HepG2 (cell line): Measurements from ENCODE around the gene TCEAL9.

Experiments used
- JUND ChIP-seq: sonication (generic); formaldehyde crosslinking; IDR thresholded peaks from 2 replicates; pipeline ENCODE4 v1.8.0; 2022; ENCODE audit warnings: mild to moderate bottlenecking, missing genetic modification reagents
- KAT8 ChIP-seq: IDR thresholded peaks from 2 replicates; pipeline ENCODE4 v1.6.1; 2016; ENCODE audit warnings: missing genetic modification reagents, missing compliant biosample characterization
- TF ChIP-seq, protein P1 (sequence below): sonication (generic); formaldehyde crosslinking; IDR thresholded peaks from 2 replicates; pipeline ENCODE4 v1.4.0; 2020; ENCODE audit warnings: missing genetic modification reagents, mild to moderate bottlenecking, borderline replicate concordance

DNA sequence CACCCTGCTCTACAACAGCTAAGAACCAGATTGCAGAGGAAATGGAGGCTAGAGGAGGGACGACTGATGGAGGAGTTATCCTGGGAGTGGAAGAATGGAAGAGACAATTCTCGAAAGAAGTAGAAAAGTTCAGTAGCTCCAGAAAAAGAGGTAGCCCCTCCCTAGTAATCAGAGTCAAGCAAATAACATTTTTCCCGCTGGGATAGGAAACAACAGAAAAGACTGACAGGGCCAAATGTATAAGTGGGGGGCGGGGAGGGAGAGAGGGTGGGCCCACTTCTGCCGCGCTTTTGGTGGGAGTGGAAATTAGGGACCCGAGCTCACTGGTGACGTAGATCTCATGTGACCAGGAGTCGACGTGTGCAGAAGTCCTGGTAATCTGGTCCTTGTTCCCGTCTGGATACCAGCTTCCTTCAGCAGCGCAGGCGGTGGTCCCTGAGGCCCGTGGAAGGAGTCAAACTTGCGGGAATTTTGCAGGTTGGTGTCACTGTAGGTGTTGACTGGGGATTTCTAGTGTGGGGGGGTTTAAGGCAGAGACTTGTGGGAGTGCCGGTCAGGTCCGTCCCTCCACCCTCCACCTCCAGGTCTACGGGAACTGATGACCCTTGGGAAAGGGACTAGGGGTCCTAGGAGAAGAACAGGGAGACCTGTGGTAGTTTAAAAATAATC, at the start of gene TCEAL9:
- TF ChIP-seq, protein P1, sequence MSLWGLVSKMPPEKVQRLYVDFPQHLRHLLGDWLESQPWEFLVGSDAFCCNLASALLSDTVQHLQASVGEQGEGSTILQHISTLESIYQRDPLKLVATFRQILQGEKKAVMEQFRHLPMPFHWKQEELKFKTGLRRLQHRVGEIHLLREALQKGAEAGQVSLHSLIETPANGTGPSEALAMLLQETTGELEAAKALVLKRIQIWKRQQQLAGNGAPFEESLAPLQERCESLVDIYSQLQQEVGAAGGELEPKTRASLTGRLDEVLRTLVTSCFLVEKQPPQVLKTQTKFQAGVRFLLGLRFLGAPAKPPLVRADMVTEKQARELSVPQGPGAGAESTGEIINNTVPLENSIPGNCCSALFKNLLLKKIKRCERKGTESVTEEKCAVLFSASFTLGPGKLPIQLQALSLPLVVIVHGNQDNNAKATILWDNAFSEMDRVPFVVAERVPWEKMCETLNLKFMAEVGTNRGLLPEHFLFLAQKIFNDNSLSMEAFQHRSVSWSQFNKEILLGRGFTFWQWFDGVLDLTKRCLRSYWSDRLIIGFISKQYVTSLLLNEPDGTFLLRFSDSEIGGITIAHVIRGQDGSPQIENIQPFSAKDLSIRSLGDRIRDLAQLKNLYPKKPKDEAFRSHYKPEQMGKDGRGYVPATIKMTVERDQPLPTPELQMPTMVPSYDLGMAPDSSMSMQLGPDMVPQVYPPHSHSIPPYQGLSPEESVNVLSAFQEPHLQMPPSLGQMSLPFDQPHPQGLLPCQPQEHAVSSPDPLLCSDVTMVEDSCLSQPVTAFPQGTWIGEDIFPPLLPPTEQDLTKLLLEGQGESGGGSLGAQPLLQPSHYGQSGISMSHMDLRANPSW: no peak
- no peak for TF ChIP-seq JUND
- TF ChIP-seq KAT8 (CRISPR knock-in tag): no peak
